OCI-LY7 (cell line): Measurements from ENCODE around the gene TMEM25. TPM values are rescaled to one million over a fixed set of nuclear protein-coding genes. Genes with fewer than 3 reads are reported as not detected.
A peak's percentile ranks its signal among the peaks of the same experiment; 100 is the strongest.

ENCODE experiments used
- BruUV-seq: library from RNA; stranded (reverse); fragments of 400-500 nt; replicated peaks from 2 replicates; lab custom pipeline; 2021; lab: Mats Ljungman, UMichigan
- CTCF ChIA-PET: fragments of 300-600 bp; sonication (Branson Sonifier 250); formaldehyde crosslinking; loops from one replicate; lab custom pipeline; 2022; ENCODE audit warnings: antibody characterized with exemption; ENCODE audit not compliant: unreplicated experiment; lab: Charles Lee
- POLR2A ChIA-PET: fragments of 300-600 bp; sonication (Branson Sonifier 250); formaldehyde crosslinking; loops from one replicate; lab custom pipeline; 2022; ENCODE audit warnings: antibody characterized with exemption; lab: Charles Lee
- DNase-seq: peaks from one replicate; pipeline ENCODE4 v3.0.0-alpha.2; 2015; ENCODE audit warnings: low spot score
- H2AFZ ChIP-seq: fragments of 200-600 bp; sonication (generic), shearing (Covaris generic); 2 replicates; pipeline ENCODE4 v1.6.1; 2014; ENCODE audit warnings: mild to moderate bottlenecking, antibody characterized with exemption, low read length, moderate library complexity
- H3K27ac ChIP-seq: fragments of 200-600 bp; sonication (generic); 2 replicates; pipeline ENCODE4 v1.5.1; 2014; ENCODE audit warnings: mixed run types, low read depth, mild to moderate bottlenecking, moderate library complexity, low read length, inconsistent platforms; ENCODE audit not compliant: poor library complexity, severe bottlenecking
- H3K36me3 ChIP-seq: fragments of 200-600 bp; sonication (generic); 2 replicates; pipeline ENCODE4 v1.6.1; 2014; ENCODE audit warnings: mild to moderate bottlenecking, antibody characterized with exemption, low read length, moderate library complexity, mixed read lengths; ENCODE audit not compliant: insufficient read depth
- H3K4me1 ChIP-seq: fragments of 200-600 bp; sonication (generic); 2 replicates; pipeline ENCODE4 v1.5.1; 2014; ENCODE audit warnings: mild to moderate bottlenecking, low read length; ENCODE audit not compliant: insufficient read depth, poor library complexity, severe bottlenecking
- H3K4me2 ChIP-seq: fragments of 200-600 bp; sonication (generic); 2 replicates; pipeline ENCODE4 v1.6.1; 2014; ENCODE audit warnings: mild to moderate bottlenecking, low read length
- H3K4me3 ChIP-seq: fragments of 200-600 bp; sonication (generic); 2 replicates; pipeline ENCODE4 v1.5.1; 2014; ENCODE audit warnings: mild to moderate bottlenecking, low read depth, low read length; ENCODE audit not compliant: poor library complexity, severe bottlenecking
- H3K79me2 ChIP-seq: fragments of 200-600 bp; sonication (generic); 2 replicates; pipeline ENCODE4 v1.6.1; 2016; ENCODE audit warnings: low read depth, mild to moderate bottlenecking, low read length, moderate library complexity, mixed read lengths; ENCODE audit not compliant: insufficient read depth
- H3K9me2 ChIP-seq: fragments of 200-600 bp; sonication (generic); 2 replicates; pipeline ENCODE4 v1.6.1; 2016; ENCODE audit warnings: mild to moderate bottlenecking, low read length, mixed read lengths; ENCODE audit not compliant: insufficient read depth
- H3K9me3 ChIP-seq: fragments of 200-600 bp; sonication (generic); 2 replicates; pipeline ENCODE4 v1.6.1; 2014; ENCODE audit warnings: mild to moderate bottlenecking, mixed run types, low read length, mixed read lengths
- H4K20me1 ChIP-seq: fragments of 200-600 bp; sonication (generic); 2 replicates; pipeline ENCODE4 v1.6.1; 2014; ENCODE audit warnings: mild to moderate bottlenecking, antibody characterized with exemption, low read length, moderate library complexity, mixed read lengths; ENCODE audit not compliant: insufficient read depth
- EZH2phosphoT487 ChIP-seq: fragments of 200-600 bp; sonication (generic); IDR thresholded peaks from 2 replicates; pipeline ENCODE4 v1.6.1; 2018; ENCODE audit warnings: low read depth, borderline replicate concordance, mild to moderate bottlenecking, mixed run types, antibody characterized with exemption, low read length, moderate library complexity, mixed read lengths
- intact Hi-C: fragments of 100-400 bp; cut with micrococcal nuclease; formaldehyde crosslinking; loops from one replicate; pipeline ENCODE4 v1.10.0; 2022; ENCODE audit not compliant: unreplicated experiment
- total RNA-seq, 2 experiments: library from RNA; depleted of rRNA in 1 of 2; stranded (reverse); fragments of >200 nt in 1 of 2; shearing (Covaris generic) in 1 of 2; gene quantifications; 2 replicates each; pipeline ENCODE4 v1.2.3, GENCODE V29; 2014 to 2022
- TF ChIP-seq, protein P1 (sequence below): fragments of 200-600 bp; sonication (generic); conservative IDR thresholded peaks from 2 replicates; pipeline ENCODE4 v1.5.1; 2014; ENCODE audit warnings: mild to moderate bottlenecking, antibody characterized with exemption, low read length, moderate library complexity, mixed read lengths

TMEM25 gene
- total RNA-seq, 2 experiments from 2014 or later = 11.7 to 14.0 TPM

DNA sequence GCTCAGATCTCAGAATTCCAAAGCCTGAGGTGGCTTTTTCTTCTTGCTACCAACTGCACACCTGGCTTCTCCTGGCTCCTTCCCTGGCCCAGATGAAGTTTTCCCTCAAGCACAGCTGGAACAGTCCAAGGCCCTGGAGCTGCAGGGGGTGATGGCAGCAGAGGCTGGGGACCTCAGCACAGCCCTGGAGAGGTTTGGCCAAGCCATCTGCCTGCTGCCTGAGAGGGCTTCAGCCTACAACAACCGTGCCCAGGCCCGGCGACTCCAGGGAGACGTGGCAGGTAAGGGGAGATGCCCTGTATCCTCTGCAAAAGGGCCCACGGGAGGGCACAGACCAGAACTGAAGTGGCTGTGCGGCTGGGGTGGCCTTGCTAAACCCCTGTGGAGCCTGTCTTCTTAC lies 2.5 kb upstream of the TMEM25 start:
- Histone ChIP-seq H3K36me3 (peaks cover 30% of the 10 kb centered on the region), H3K9me2 (no peaks in the 10 kb centered on the region), H3K4me3 (no peak overlapping the region), H3K4me1 (peaks cover 14% of the 10 kb centered on the region), H2AFZ (no peak overlapping the region), H3K79me2 (no peaks in the 10 kb centered on the region), H3K27ac (no peak overlapping the region), H3K9me3 (no peaks in the 10 kb centered on the region), H3K4me2 (no peak overlapping the region), H4K20me1 (no peaks in the 10 kb centered on the region)
- ChIA-PET CTCF (no interaction called here), POLR2A (no interaction called here)
- no peak for DNase-seq
- TF ChIP-seq, protein P1, sequence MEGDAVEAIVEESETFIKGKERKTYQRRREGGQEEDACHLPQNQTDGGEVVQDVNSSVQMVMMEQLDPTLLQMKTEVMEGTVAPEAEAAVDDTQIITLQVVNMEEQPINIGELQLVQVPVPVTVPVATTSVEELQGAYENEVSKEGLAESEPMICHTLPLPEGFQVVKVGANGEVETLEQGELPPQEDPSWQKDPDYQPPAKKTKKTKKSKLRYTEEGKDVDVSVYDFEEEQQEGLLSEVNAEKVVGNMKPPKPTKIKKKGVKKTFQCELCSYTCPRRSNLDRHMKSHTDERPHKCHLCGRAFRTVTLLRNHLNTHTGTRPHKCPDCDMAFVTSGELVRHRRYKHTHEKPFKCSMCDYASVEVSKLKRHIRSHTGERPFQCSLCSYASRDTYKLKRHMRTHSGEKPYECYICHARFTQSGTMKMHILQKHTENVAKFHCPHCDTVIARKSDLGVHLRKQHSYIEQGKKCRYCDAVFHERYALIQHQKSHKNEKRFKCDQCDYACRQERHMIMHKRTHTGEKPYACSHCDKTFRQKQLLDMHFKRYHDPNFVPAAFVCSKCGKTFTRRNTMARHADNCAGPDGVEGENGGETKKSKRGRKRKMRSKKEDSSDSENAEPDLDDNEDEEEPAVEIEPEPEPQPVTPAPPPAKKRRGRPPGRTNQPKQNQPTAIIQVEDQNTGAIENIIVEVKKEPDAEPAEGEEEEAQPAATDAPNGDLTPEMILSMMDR = no peak
- no peak for TF ChIP-seq EZH2phosphoT487
- BruUV-seq = no TSS peak
- intact Hi-C loops = no loop called here

DNA sequence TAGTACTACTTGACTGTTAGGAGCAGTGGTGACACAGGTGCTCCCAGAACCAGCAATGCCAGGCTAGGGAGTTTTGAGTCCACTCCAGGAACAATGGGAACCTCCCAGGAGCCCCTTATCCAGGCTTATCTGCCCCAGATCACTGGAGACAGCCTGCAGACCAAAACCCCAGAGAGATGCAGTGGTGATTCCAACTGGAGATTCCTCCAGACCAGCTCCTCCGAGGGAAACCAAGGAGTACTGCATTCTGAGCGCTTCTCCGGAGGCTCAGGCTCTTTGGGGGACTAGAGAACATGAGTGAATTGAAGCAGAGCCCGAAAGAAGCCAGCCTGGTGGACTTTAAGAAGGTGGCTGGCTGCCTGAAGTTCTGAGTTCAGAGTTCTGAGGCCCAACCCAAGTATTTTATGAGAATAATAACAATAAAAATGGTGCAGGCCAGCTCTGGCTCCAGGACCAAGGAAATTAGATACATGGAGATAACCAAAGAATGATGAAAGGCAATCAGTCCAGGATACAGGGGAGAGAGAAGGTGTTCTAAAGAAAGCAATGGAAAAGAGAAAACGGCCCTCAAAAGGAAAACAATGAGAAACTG lies 1.3 kb upstream of the TMEM25 start:
- DNase-seq = no peak
- H3K9me2 ChIP-seq = no peaks in the 10 kb centered on the region
- TF ChIP-seq, protein P1 = no peak
- TF ChIP-seq EZH2phosphoT487 = no peak
- peak overlapping the region; percentile 93 for H3K4me2 ChIP-seq
- no peaks in the 10 kb centered on the region for H3K79me2 ChIP-seq
- ChIA-PET POLR2A (interaction anchor here (0.7 kb wide), 1 partner anchor 19 kb away, joined by 3 read pairs; no protein-coding TSS in a partner anchor), CTCF (no interaction called here)
- intact Hi-C loops = no loop called here
- BruUV-seq = TSS peak; percentile 67
- H3K4me1 ChIP-seq = peaks cover 14% of the 10 kb centered on the region
- no peaks in the 10 kb centered on the region for H3K9me3 ChIP-seq
- peaks cover 18% of the 10 kb centered on the region; the same call in 1 of the 2 replicates for H3K36me3 ChIP-seq
- peak overlapping the region; percentile 86; the same call in 1 of the 2 replicates for H2AFZ ChIP-seq
- peak overlapping the region; percentile 90 for H3K4me3 ChIP-seq
- H3K27ac ChIP-seq = no peak overlapping the region
- H4K20me1 ChIP-seq = no peaks in the 10 kb centered on the region

DNA sequence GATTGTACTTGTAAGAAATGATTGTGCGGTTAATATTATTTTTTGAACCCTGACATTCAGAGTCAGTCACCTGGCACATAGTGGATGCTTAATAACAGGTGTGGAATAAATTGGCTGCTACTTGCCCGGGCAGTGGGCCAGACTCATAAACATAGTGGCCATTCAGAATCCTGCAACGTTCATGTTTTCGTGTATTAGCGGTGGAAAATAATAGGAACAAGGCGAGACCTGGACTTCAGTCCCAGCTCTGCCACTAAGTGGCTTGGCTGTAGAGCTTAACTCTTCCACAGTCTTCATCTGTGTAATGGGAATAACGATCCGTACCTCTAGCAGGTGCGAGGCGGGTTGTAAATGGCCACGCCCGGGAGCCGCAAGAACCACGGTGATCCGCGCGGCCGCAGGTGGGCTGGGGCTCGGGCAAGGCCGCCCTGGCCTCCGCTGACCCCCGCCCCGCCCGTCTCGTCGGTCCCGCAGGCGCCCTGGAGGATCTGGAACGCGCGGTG lies 761 bp upstream of the TMEM25 start:
- ChIA-PET CTCF (no interaction called here), POLR2A (interaction anchor here (0.5 to 0.7 kb wide), 2 partner anchors 13 to 19 kb away, joined by 3 read pairs; no protein-coding TSS in a partner anchor)
- Histone ChIP-seq H3K4me1 (peaks cover 14% of the 10 kb centered on the region), H3K4me3 (peak overlapping the region; percentile 90), H3K9me2 (no peaks in the 10 kb centered on the region), H3K9me3 (no peaks in the 10 kb centered on the region), H2AFZ (peak overlapping the region; percentile 86), H3K36me3 (peaks cover 13% of the 10 kb centered on the region; the same call in 1 of the 2 replicates), H3K4me2 (peak overlapping the region; percentile 93), H3K79me2 (no peaks in the 10 kb centered on the region), H4K20me1 (no peaks in the 10 kb centered on the region), H3K27ac (no peak overlapping the region)
- no TSS peak for BruUV-seq
- TF ChIP-seq EZH2phosphoT487 = no peak
- TF ChIP-seq, protein P1 = no peak
- DNase-seq = no peak
- intact Hi-C loops = no loop called here
